ENCODE results near the gene SEPTIN11. TPM values are rescaled to one million over a fixed set of nuclear protein-coding genes. Genes with fewer than 3 reads are reported as not detected.

Gene SEPTIN11
- total RNA-seq, 1 donor = 21.7 TPM

Other genes starting within 250 kb of the SEPTIN11 start
- not detected for gene SOWAHB, start 51.6 kb upstream of the SEPTIN11 start, total RNA-seq
- gene CCNI, start 126.2 kb downstream of the SEPTIN11 start, total RNA-seq = 275 TPM
- 48.9 TPM for gene CCNG2, start 207.5 kb downstream of the SEPTIN11 start, total RNA-seq

Data from mononuclear cell (primary cell).